ENCODE data around the gene PGRMC1.

Gene PGRMC1

DNA sequence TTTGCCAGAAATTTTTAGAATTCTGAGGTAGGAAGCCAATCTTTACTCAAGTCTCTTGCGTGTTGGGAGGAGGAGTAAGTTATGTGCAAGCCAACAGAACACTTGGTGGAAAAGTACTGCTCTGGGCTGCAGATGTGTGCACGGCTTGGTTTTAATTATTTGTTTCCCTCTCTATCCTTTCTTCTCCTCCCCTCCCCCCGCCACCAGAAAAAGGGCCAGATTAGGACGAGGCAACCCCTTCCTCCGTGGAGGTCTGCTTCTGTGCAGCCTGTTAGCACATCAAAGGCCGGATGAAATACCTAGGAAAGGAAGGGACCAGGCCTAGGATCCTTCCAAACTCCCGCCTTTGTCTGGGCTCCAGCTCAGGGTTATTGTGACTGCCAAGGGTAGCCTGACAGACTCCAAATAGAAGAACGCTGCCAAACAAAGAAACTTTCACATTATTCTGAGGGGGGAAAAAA is 1.0 kb upstream of the PGRMC1 start:
- H3K36me3 ChIP-seq (ENCODE audit: control insufficient read depth in 2 of 2, insufficient read depth in 1 of 2, low read length in 2 of 2) = no peaks in the 10 kb centered on the region; a peak in 1 of 3 replicates
- TF ChIP-seq ZNF510 (tag by site-specific recombination; IDR thresholded peaks at IDR 0.05; ENCODE audit: insufficient replicate concordance) (no peak), ZNF132 (tag by site-specific recombination; IDR thresholded peaks at IDR 0.05; ENCODE audit: borderline replicate concordance) (no peak), ZNF366 (tag by site-specific recombination; conservative IDR thresholded peaks at IDR 0.05) (no peak), ZNF558 (tag by site-specific recombination; IDR thresholded peaks at IDR 0.05) (no peak), ZNF571 (tag by site-specific recombination; IDR thresholded peaks at IDR 0.05) (no peak), ZFP41 (tag by site-specific recombination; IDR thresholded peaks at IDR 0.05; ENCODE audit: borderline replicate concordance) (no peak), ZFP37 (tag by site-specific recombination; IDR thresholded peaks at IDR 0.05) (no peak), ZNF777 (tag by site-specific recombination; IDR thresholded peaks at IDR 0.05; ENCODE audit: borderline replicate concordance) (no peak), HOXA7 (CRISPR knock-in tag; IDR thresholded peaks at IDR 0.05; ENCODE audit: borderline replicate concordance) (no peak), KLF9 (tag by site-specific recombination; IDR thresholded peaks at IDR 0.05; ENCODE audit: low read depth) (no peak), ZNF239 (tag by site-specific recombination; IDR thresholded peaks at IDR 0.05) (no peak), ZNF24 (tag by site-specific recombination; IDR thresholded peaks at IDR 0.05) (no peak), ZNF792 (tag by site-specific recombination; IDR thresholded peaks at IDR 0.05) (no peak), ZNF155 (tag by site-specific recombination; IDR thresholded peaks at IDR 0.05) (no peak), ZNF549 (tag by site-specific recombination; IDR thresholded peaks at IDR 0.05) (no peak)
- TF ChIP-seq, protein P1, sequence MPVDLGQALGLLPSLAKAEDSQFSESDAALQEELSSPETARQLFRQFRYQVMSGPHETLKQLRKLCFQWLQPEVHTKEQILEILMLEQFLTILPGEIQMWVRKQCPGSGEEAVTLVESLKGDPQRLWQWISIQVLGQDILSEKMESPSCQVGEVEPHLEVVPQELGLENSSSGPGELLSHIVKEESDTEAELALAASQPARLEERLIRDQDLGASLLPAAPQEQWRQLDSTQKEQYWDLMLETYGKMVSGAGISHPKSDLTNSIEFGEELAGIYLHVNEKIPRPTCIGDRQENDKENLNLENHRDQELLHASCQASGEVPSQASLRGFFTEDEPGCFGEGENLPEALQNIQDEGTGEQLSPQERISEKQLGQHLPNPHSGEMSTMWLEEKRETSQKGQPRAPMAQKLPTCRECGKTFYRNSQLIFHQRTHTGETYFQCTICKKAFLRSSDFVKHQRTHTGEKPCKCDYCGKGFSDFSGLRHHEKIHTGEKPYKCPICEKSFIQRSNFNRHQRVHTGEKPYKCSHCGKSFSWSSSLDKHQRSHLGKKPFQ (tag by site-specific recombination; IDR thresholded peaks at IDR 0.05) = no peak
- TF ChIP-seq, protein P2, sequence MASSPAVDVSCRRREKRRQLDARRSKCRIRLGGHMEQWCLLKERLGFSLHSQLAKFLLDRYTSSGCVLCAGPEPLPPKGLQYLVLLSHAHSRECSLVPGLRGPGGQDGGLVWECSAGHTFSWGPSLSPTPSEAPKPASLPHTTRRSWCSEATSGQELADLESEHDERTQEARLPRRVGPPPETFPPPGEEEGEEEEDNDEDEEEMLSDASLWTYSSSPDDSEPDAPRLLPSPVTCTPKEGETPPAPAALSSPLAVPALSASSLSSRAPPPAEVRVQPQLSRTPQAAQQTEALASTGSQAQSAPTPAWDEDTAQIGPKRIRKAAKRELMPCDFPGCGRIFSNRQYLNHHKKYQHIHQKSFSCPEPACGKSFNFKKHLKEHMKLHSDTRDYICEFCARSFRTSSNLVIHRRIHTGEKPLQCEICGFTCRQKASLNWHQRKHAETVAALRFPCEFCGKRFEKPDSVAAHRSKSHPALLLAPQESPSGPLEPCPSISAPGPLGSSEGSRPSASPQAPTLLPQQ (tag by site-specific recombination; IDR thresholded peaks at IDR 0.05) = no peak
- no peaks in the 10 kb centered on the region for H3K9me3 ChIP-seq (ENCODE audit: control insufficient read depth, insufficient read depth, low read depth, low read length)
- 0 out of 2 replicates have a peak, but pooled peaks cover 4% of the 10 kb centered on the region for H3K4me1 ChIP-seq (ENCODE audit: control insufficient read depth, insufficient read depth, low read length)
- ChIA-PET CTCF (interaction anchor here (0.6 kb wide), 1 partner anchor 187 kb away, joined by 3 read pairs; no protein-coding TSS in a partner anchor), POLR2A (no interaction called here)
- H3K27ac ChIP-seq (ENCODE audit: extremely low read depth, low read depth, low read length) = peak overlapping the region; percentile 47; the same call in 1 of the 2 replicates
- no peak overlapping the region for H3K4me3 ChIP-seq (ENCODE audit: low read depth, low read length)

DNA sequence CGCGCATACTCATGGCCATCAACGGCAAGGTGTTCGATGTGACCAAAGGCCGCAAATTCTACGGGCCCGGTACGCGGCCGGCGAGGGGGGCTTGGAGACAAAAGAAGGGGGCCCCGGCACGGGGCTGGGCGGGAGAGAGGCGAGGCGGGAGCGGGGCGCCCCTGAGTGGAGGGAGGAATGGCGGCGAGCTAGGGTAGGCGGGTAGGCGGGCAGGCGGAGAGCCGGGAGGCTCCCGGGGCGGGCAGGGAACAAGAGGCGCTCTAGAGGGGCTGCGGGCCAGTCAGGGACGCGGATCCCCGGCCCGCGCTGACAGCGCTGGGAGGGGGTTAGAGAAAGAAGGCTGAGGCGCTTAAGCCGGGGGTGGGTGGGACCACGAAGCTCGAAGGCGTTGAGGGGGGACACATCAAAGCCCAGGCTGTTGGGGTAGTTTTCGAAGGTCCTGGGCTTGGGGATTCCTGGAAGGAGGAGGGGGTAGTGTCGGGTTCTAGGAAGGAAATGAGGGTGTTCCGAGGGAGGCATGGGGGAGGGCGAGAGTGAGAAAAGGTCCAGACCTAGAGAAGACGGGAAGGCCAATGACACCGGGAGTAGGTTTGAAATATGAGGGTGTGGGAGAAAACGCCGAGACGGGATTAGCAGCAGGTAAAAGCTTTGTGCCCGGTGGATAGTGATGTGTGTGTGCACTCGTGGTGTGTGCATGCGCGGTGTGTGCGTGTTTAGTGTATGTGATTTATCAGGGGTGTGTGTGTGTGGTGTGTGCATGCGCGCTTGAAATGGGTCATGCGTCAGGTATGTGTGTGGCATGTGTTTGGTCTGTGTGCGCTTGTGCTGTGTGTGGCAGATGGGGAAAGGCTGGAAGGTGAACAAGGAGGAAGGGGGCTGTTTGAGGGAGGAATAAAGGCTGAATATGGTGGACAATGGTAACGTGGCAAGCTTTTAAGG is 807 bp downstream of the PGRMC1 start:
- H3K4me1 ChIP-seq (ENCODE audit: control insufficient read depth, insufficient read depth, low read length) = 0 out of 2 replicates have a peak, but pooled peaks cover 4% of the 10 kb centered on the region
- ChIA-PET POLR2A (interaction anchor here (0.6 to 2.0 kb wide), 5 partner anchors 9 to 555 kb away, joined by 3 to 5 read pairs (median 3); partner anchors contain the start of genes RPL39 and SLC25A5), CTCF (interaction anchor here (0.7 to 1.8 kb wide), 6 partner anchors 8 to 118 kb away, joined by 3 to 8 read pairs (median 4); no protein-coding TSS in a partner anchor)
- peak overlapping the region; percentile 79 for H3K4me3 ChIP-seq (ENCODE audit: low read depth, low read length)
- H3K36me3 ChIP-seq (ENCODE audit: control insufficient read depth in 2 of 2, insufficient read depth in 1 of 2, low read length in 2 of 2) = peaks cover 0 to 15% of the 10 kb centered on the region in 2 experiments
- H3K9me3 ChIP-seq (ENCODE audit: control insufficient read depth, insufficient read depth, low read depth, low read length) = no peaks in the 10 kb centered on the region
- peak overlapping the region; percentile 75 for H3K27ac ChIP-seq (ENCODE audit: extremely low read depth, low read depth, low read length)
- TF ChIP-seq, protein P3, sequence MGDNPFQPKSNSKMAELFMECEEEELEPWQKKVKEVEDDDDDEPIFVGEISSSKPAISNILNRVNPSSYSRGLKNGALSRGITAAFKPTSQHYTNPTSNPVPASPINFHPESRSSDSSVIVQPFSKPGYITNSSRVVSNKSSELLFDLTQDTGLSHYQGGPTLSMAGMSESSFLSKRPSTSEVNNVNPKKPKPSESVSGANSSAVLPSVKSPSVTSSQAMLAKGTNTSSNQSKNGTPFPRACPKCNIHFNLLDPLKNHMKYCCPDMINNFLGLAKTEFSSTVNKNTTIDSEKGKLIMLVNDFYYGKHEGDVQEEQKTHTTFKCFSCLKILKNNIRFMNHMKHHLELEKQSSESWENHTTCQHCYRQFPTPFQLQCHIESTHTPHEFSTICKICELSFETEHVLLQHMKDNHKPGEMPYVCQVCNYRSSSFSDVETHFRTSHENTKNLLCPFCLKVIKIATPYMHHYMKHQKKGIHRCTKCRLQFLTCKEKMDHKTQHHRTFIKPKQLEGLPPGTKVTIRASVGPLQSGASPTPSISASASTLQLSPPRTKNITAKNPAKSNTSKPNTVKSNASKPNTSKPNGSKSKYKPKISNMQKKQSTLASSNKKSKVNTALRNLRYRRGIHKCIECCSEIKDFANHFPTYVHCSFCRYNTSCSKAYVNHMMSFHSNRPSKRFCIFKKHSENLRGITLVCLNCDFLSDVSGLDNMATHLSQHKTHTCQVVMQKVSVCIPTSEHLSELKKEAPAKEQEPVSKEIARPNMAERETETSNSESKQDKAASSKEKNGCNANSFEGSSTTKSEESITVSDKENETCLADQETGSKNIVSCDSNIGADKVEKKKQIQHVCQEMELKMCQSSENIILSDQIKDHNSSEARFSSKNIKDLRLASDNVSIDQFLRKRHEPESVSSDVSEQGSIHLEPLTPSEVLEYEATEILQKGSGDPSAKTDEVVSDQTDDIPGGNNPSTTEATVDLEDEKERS (tag by site-specific recombination; IDR thresholded peaks at IDR 0.05) = 0 out of 2 replicates have a peak, but pooled peaks have one; percentile 10
- TF ChIP-seq ZNF140 (tag by site-specific recombination; IDR thresholded peaks at IDR 0.05) = no peak
- TF ChIP-seq ZNF707 (tag by site-specific recombination; IDR thresholded peaks at IDR 0.05) = no peak
- no peak for TF ChIP-seq ZNF266 (tag by site-specific recombination; IDR thresholded peaks at IDR 0.05; ENCODE audit: low read depth)
- TF ChIP-seq ZNF600 (tag by site-specific recombination; IDR thresholded peaks at IDR 0.05) = peak; percentile 62
- no peak for TF ChIP-seq ZNF596 (tag by site-specific recombination; IDR thresholded peaks at IDR 0.05)
- no peak for TF ChIP-seq ZNF776 (tag by site-specific recombination; IDR thresholded peaks at IDR 0.05; ENCODE audit: borderline replicate concordance)
- TF ChIP-seq, protein P4, sequence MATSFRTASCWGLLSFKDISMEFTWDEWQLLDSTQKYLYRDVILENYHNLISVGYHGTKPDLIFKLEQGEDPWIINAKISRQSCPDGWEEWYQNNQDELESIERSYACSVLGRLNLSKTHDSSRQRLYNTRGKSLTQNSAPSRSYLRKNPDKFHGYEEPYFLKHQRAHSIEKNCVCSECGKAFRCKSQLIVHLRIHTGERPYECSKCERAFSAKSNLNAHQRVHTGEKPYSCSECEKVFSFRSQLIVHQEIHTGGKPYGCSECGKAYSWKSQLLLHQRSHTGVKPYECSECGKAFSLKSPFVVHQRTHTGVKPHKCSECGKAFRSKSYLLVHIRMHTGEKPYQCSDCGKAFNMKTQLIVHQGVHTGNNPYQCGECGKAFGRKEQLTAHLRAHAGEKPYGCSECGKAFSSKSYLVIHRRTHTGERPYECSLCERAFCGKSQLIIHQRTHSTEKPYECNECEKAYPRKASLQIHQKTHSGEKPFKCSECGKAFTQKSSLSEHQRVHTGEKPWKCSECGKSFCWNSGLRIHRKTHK (tag by site-specific recombination; IDR thresholded peaks at IDR 0.05) = no peak
- 0 out of 2 replicates have a peak, but pooled peaks have one; percentile 19 for TF ChIP-seq GLI4 (tag by site-specific recombination; IDR thresholded peaks at IDR 0.05)
- TF ChIP-seq ZNF146 (tag by site-specific recombination; IDR thresholded peaks at IDR 0.05) = no peak
